HUES64 (cell line): ENCODE measurements around the gene DUSP7.

ENCODE experiments used
- H3K27ac ChIP-seq: 2 replicates; pipeline ENCODE4 v1.7.0; 2013; ENCODE audit warnings: low read depth, low read length, inconsistent platforms
- H3K27me3 ChIP-seq: 2 replicates; pipeline ENCODE4 v1.6.1; 2013; ENCODE audit warnings: mild to moderate bottlenecking, low read length; ENCODE audit not compliant: insufficient read depth
- H3K36me3 ChIP-seq: 2 replicates; pipeline ENCODE4 v1.6.1; 2013; ENCODE audit warnings: mild to moderate bottlenecking, low read length; ENCODE audit not compliant: insufficient read depth
- H3K4me1 ChIP-seq: 2 replicates; pipeline ENCODE4 v1.6.1; 2013; ENCODE audit warnings: mild to moderate bottlenecking, low read length, moderate library complexity; ENCODE audit not compliant: insufficient read depth
- H3K4me3 ChIP-seq: 2 replicates; pipeline ENCODE4 v1.5.1; 2013; ENCODE audit warnings: mild to moderate bottlenecking, low read length, moderate library complexity
- H3K9ac ChIP-seq: 2 replicates; pipeline ENCODE4 v1.6.1; 2013; ENCODE audit warnings: mild to moderate bottlenecking, low read depth, low read length
- H3K9me3 ChIP-seq: 2 replicates; pipeline ENCODE4 v1.6.1; 2013; ENCODE audit warnings: low read depth, low read length; ENCODE audit not compliant: insufficient read depth
- WGBS: fragments of 150-250, 120-280 bp; methylation state at CpG from one replicate; pipeline ENCODE4 v1.1.7; 2013; ENCODE audit warnings: missing lambda C conversion rate; 5-methylcytosine and 5-hydroxymethylcytosine counted together

Gene DUSP7

GRCh38 chr3:52013802-52014598 is 42.4 kb downstream of the DUSP7 start:
- Histone ChIP-seq H3K36me3 (no peaks in the 10 kb centered on the region), H3K9me3 (no peaks in the 10 kb centered on the region), H3K9ac (no peak overlapping the region), H3K4me3 (no peak overlapping the region), H3K4me1 (no peaks in the 10 kb centered on the region), H3K27ac (no peak overlapping the region), H3K27me3 (no peaks in the 10 kb centered on the region)
- WGBS, result 89% methylated on average over 6 of the region's 6 CpGs

GRCh38 chr3:52012699-52013098 is 43.7 kb downstream of the DUSP7 start:
- Histone ChIP-seq H3K36me3 (no peaks in the 10 kb centered on the region), H3K4me1 (no peaks in the 10 kb centered on the region), H3K27me3 (no peaks in the 10 kb centered on the region), H3K9ac (no peak overlapping the region), H3K4me3 (no peak overlapping the region), H3K27ac (no peak overlapping the region), H3K9me3 (no peaks in the 10 kb centered on the region)
- WGBS, result 89% methylated on average over 7 of the region's 7 CpGs

GRCh38 chr3:52010431-52010830 is 45.9 kb downstream of the DUSP7 start:
- no peak overlapping the region for H3K9ac ChIP-seq
- no peaks in the 10 kb centered on the region for H3K27me3 ChIP-seq
- no peaks in the 10 kb centered on the region for H3K9me3 ChIP-seq
- H3K4me3 ChIP-seq, result no peak overlapping the region
- no peaks in the 10 kb centered on the region for H3K36me3 ChIP-seq
- peaks cover 8% of the 10 kb centered on the region for H3K4me1 ChIP-seq
- no peak overlapping the region for H3K27ac ChIP-seq

GRCh38 chr3:52007291-52007690 is 49.1 kb downstream of the DUSP7 start:
- WGBS, result 72% methylated on average over 4 of the region's 4 CpGs
- no peaks in the 10 kb centered on the region for H3K9me3 ChIP-seq
- peaks cover 21% of the 10 kb centered on the region for H3K4me1 ChIP-seq
- no peaks in the 10 kb centered on the region for H3K36me3 ChIP-seq
- H3K9ac ChIP-seq, result no peak overlapping the region
- H3K27me3 ChIP-seq, result no peaks in the 10 kb centered on the region
- no peak overlapping the region for H3K4me3 ChIP-seq
- H3K27ac ChIP-seq, result no peak overlapping the region

GRCh38 chr3:52006820-52007133 is 49.6 kb downstream of the DUSP7 start:
- Histone ChIP-seq H3K9me3 (no peaks in the 10 kb centered on the region), H3K27me3 (no peaks in the 10 kb centered on the region), H3K36me3 (no peaks in the 10 kb centered on the region), H3K4me1 (peaks cover 21% of the 10 kb centered on the region), H3K4me3 (no peak overlapping the region), H3K9ac (no peak overlapping the region), H3K27ac (no peak overlapping the region)
- 87% methylated on average over 6 of the region's 6 CpGs for WGBS

- 50% methylated on average over 8 of the region's 8 CpGs for WGBS
- H3K4me1 ChIP-seq, result peaks cover 23% of the 10 kb centered on the region
- no peak overlapping the region for H3K9ac ChIP-seq
- no peaks in the 10 kb centered on the region for H3K27me3 ChIP-seq
- peak overlapping the region; percentile 31 for H3K4me3 ChIP-seq
- H3K36me3 ChIP-seq, result no peaks in the 10 kb centered on the region
- peak overlapping the region; percentile 11; the same call in 1 of the 2 replicates for H3K27ac ChIP-seq
- no peaks in the 10 kb centered on the region for H3K9me3 ChIP-seq
Measured at GRCh38 chr3:52006017-52006819, 50.2 kb downstream of the DUSP7 start.

GRCh38 chr3:52005571-52005986 is 50.8 kb downstream of the DUSP7 start:
- Histone ChIP-seq H3K9ac (0 out of 2 replicates have a peak overlapping the region, but pooled peaks have one; percentile 10), H3K27ac (peak overlapping the region; percentile 58), H3K4me3 (peak overlapping the region; percentile 31), H3K9me3 (no peaks in the 10 kb centered on the region), H3K36me3 (no peaks in the 10 kb centered on the region), H3K27me3 (no peaks in the 10 kb centered on the region), H3K4me1 (peaks cover 23% of the 10 kb centered on the region)
- 13% methylated on average over 15 of the region's 15 CpGs for WGBS

- Histone ChIP-seq H3K27ac (peak overlapping the region; percentile 58; the same call in 1 of the 2 replicates), H3K36me3 (no peaks in the 10 kb centered on the region), H3K27me3 (no peaks in the 10 kb centered on the region), H3K9ac (0 out of 2 replicates have a peak overlapping the region, but pooled peaks have one; percentile 10), H3K4me3 (no peak overlapping the region), H3K9me3 (no peaks in the 10 kb centered on the region), H3K4me1 (peaks cover 23% of the 10 kb centered on the region)
- WGBS, result 87% methylated on average over 4 of the region's 4 CpGs
Measured at GRCh38 chr3:52004906-52005395, 51.4 kb downstream of the DUSP7 start.

- Histone ChIP-seq H3K4me3 (no peak overlapping the region), H3K27me3 (no peaks in the 10 kb centered on the region), H3K9ac (no peak overlapping the region), H3K4me1 (peaks cover 23% of the 10 kb centered on the region), H3K36me3 (no peaks in the 10 kb centered on the region), H3K27ac (no peak overlapping the region; the same call in 1 of the 2 replicates), H3K9me3 (no peaks in the 10 kb centered on the region)
- 38% methylated on average over 16 of the region's 16 CpGs for WGBS
Measured at GRCh38 chr3:52004163-52004787, 52.1 kb downstream of the DUSP7 start.

- H3K4me3 ChIP-seq, result no peak overlapping the region
- no peaks in the 10 kb centered on the region for H3K36me3 ChIP-seq
- H3K27ac ChIP-seq, result no peak overlapping the region
- WGBS, result 60% methylated on average over 5 of the region's 6 CpGs
- no peaks in the 10 kb centered on the region for H3K27me3 ChIP-seq
- H3K9ac ChIP-seq, result no peak overlapping the region
- H3K9me3 ChIP-seq, result no peaks in the 10 kb centered on the region
- peaks cover 28% of the 10 kb centered on the region for H3K4me1 ChIP-seq
Measured at GRCh38 chr3:52002748-52003147, 53.6 kb downstream of the DUSP7 start.

- H3K9ac ChIP-seq, result no peak overlapping the region
- H3K27me3 ChIP-seq, result no peaks in the 10 kb centered on the region
- no peaks in the 10 kb centered on the region for H3K9me3 ChIP-seq
- no peaks in the 10 kb centered on the region for H3K36me3 ChIP-seq
- H3K27ac ChIP-seq, result no peak overlapping the region
- whole genome bisulfite sequencing, result 3% methylated on average over 18 of the region's 18 CpGs
- no peak overlapping the region for H3K4me3 ChIP-seq
- peaks cover 30% of the 10 kb centered on the region for H3K4me1 ChIP-seq
Measured at GRCh38 chr3:52001443-52001974, 54.9 kb downstream of the DUSP7 start.
